ENCODE measurements around the gene CABS1. TPM values are rescaled to one million over a fixed set of nuclear protein-coding genes. Genes with fewer than 3 reads are reported as not detected.

CABS1 gene
- total RNA-seq, 1 experiment from 2014 or later = not detected

DNA sequence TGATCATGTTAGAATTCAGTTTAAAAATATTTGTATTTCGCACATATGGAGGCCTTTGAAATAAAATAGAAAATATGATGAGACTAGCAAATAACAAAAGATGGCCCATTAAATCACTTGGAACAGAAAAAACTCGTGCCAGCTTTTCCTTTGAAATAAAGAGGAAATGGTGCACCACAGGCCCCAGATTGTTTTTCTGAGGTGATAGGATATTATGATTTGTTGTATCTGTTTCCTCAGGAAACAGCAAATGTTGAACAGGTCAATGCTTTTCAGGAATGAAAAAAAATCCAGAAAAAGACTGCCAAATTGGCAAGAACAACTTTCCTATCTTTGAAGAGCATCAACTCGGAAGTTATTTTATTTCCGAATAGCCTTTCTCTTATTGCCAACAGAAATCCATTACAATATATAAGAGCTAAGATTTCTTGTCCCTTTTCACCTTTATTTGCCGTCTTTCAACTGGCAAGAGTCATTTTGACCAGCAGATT lies 48.0 kb downstream of the CABS1 start, which contains the start of gene SMR3B:
SMR3B (plus strand) TSS at position 441 of the 491 bp plus-strand sequence. CDS start 1,380 bp downstream, outside the sequence.
- Histone ChIP-seq H2AFZ (ENCODE audit: low read length) (no peak within 1 kb of the TSS), H3K9ac (ENCODE audit: low read length) (no peak within 1 kb of the TSS), H4K20me1 (ENCODE audit: low read length) (no peaks in the 10 kb centered on the region), H3K9me2 (replicated peaks; ENCODE audit: low read length) (no peaks in the 10 kb centered on the region), H3K4me3 (ENCODE audit: low read length) (no peak within 1 kb of the TSS), H3K9me3 (ENCODE audit: low read length) (no peaks in the 10 kb centered on the region), H3K4me1 (ENCODE audit: insufficient read depth, low read length) (no peaks in the 10 kb centered on the region), H3K79me2 (ENCODE audit: low read length) (no peaks in the 10 kb centered on the region), H3K4me2 (ENCODE audit: low read length) (no peak within 1 kb of the TSS), H3K36me3 (ENCODE audit: low read depth, low read length) (no peaks in the 10 kb centered on the region), H3K27me3 (ENCODE audit: low read length) (peaks cover 10% of the 10 kb centered on the region), H3K27ac (ENCODE audit: low read length) (no peak within 1 kb of the TSS), H3F3A (ENCODE audit: low read length, unreplicated experiment) (no peaks in the 10 kb centered on the region)
- no TSS peak for BruUV-seq (replicated peaks)
- ATAC-seq (no peak), DNase-seq (no peak)
- POLR2A ChIA-PET (ENCODE audit: unreplicated experiment) = no interaction called here
- TF ChIP-seq EZH2 (IDR thresholded peaks at IDR 0.05; ENCODE audit: low read length, unreplicated experiment) (no peak), EZH2phosphoT487 (IDR thresholded peaks at IDR 0.05; ENCODE audit: borderline replicate concordance, low read length) (no peak)
- TF ChIP-seq, protein P1, sequence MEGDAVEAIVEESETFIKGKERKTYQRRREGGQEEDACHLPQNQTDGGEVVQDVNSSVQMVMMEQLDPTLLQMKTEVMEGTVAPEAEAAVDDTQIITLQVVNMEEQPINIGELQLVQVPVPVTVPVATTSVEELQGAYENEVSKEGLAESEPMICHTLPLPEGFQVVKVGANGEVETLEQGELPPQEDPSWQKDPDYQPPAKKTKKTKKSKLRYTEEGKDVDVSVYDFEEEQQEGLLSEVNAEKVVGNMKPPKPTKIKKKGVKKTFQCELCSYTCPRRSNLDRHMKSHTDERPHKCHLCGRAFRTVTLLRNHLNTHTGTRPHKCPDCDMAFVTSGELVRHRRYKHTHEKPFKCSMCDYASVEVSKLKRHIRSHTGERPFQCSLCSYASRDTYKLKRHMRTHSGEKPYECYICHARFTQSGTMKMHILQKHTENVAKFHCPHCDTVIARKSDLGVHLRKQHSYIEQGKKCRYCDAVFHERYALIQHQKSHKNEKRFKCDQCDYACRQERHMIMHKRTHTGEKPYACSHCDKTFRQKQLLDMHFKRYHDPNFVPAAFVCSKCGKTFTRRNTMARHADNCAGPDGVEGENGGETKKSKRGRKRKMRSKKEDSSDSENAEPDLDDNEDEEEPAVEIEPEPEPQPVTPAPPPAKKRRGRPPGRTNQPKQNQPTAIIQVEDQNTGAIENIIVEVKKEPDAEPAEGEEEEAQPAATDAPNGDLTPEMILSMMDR (conservative IDR thresholded peaks at IDR 0.05; ENCODE audit: low read depth, low read length) = no peak
- intact Hi-C loops (cut with micrococcal nuclease) = no loop called here
- CTCF ChIA-PET = no interaction called here

Other genes starting within 250 kb of the CABS1 start
- gene PRR27, start 180.7 kb upstream of the CABS1 start, total RNA-seq (2014; rRNA removed) = not detected in 2 replicates
- not detected in 2 replicates for gene ODAM, start 139.3 kb upstream of the CABS1 start, total RNA-seq (2014; rRNA removed)
- not detected in 2 replicates for gene FDCSP, start 108.9 kb upstream of the CABS1 start, total RNA-seq (2014; rRNA removed)
- not detected in 2 replicates for gene CSN3, start 92.4 kb upstream of the CABS1 start, total RNA-seq (2014; rRNA removed)
- gene SMR3A, start 25.8 kb downstream of the CABS1 start, total RNA-seq (2014; rRNA removed) = not detected in 2 replicates
- not detected in 2 replicates for gene SMR3B, start 48.1 kb downstream of the CABS1 start, total RNA-seq (2014; rRNA removed)
- not detected in 2 replicates for gene OPRPN, start 63.0 kb downstream of the CABS1 start, total RNA-seq (2014; rRNA removed)
- 0.04 TPM in 1 of 2 replicates, not detected in the other for gene MUC7, start 137.2 kb downstream of the CABS1 start, total RNA-seq (2014; rRNA removed)
- gene AMTN, start 183.6 kb downstream of the CABS1 start, total RNA-seq (2014; rRNA removed) = 0.40 TPM in 1 of 2 replicates, not detected in the other